CD4-positive, alpha-beta T cell treated with Interleukin-15 for 4 hours (primary cell): ENCODE measurements around the gene VPS13D.
"Not testable (repeated sequence)": the region's sequence is repeated elsewhere in the genome, so short reads cannot be mapped to it uniquely, and the experiment has no call there.

Source experiments
- DNase-seq: peaks from one replicate; pipeline ENCODE4 v3.0.0-alpha.2; 2020; ENCODE audit warnings: low spot score

Gene VPS13D

DNA sequence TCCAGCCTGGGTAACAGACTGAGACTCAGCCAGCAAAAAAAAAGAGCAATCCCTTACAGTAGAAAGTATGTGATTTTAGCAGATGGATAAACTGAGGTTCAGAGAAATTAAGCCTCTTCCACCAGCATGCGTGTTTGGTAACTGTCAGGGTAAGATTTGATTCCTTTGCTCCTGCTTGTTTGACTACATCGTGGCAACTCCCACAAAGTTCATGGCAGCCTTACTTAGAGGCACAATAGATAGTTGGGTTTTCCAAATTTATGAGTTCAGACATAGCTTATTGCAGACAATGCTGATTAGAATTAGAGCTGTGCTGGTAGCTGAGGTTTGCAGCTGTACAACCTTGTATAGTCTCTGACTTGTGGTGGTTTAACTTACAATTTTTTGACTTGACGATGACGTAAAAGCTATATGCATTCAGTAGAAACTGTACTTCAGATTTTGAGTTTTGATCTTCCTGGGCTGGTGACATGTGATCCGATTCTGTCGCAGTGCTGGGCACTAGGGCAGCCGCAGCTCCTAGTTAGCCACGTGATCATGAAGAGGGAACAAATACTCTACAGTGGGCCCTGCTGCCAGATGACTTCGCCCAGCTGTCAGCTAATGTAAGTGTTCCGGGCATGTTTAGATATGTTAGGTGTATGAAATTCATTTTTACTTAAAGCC is 220.4 kb downstream of the VPS13D start:
- no peak for DNase-seq

DNA sequence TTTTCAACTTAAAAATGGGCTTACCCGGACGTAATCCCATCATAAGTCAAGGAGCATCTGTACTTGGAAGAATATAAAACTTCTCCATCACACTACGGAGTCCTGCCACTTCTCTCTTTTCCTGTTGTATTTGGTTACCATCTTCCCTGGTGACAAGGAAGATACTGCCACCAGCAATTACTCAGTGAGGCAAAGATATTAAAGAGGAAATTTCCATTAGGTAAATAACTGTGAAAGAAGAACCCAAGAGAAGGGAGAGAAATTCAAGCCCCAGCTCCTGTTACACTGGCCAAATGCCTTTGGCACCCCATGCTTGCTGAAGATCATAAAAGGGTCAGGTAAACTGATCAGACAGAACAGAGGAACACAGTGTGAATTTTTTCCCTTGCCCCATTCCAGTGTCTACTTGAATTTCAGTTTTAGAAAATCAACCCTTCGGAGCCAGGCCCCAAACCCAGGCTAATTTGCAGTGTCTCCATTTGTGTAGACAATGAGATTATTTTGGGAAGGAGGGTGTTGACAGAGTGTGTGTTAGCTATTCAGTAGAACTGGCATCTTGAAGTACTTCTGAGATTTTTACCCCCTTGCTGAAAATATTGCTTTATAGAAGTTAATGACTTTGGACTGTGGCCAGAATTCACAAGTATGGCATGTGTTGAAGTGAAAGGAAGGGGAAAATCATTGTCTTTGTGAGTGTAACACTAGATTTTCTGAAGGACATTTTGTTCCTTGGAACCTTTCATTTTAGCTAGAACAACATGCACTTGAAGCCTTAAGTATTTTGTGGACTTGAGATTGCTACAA is 221.1 kb downstream of the VPS13D start:
- no peak for DNase-seq

DNA sequence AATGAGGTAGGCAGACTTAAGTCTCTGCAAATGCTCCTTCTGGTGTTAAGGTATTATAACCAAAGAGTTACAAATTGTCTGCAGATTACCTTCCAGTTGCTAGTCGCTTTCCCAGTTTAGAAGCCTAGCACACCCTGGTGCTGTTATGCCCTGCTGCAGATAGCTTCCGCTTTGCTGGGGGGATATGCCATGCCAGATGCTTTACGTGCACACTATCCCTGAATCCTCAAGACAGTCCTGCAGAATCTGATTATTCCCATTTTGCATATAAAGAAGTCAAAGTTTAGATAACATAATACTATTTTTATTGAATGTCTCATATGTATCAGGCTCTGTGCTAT is 221.7 kb downstream of the VPS13D start:
- DNase-seq = no peak

DNA sequence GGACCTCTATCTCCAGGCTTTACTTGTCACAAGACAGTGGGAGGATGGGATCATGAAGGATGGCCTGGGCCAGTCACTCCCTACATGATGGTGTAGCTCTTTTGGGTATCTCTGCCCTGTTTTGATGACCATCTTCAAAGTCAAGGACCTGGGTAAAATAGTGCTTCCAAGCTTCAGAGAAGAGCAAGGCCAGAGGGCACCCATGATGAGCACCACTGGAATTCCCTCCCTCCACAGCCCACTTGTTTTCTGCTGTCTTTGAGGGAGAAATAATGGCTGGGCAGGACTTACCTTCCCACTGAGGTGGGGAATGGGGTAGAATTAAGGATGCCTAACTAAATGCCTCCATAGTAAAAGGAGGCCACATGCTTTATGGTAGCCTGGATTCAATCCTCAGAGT is 222.4 kb downstream of the VPS13D start:
- DNase-seq = no peak

DNA sequence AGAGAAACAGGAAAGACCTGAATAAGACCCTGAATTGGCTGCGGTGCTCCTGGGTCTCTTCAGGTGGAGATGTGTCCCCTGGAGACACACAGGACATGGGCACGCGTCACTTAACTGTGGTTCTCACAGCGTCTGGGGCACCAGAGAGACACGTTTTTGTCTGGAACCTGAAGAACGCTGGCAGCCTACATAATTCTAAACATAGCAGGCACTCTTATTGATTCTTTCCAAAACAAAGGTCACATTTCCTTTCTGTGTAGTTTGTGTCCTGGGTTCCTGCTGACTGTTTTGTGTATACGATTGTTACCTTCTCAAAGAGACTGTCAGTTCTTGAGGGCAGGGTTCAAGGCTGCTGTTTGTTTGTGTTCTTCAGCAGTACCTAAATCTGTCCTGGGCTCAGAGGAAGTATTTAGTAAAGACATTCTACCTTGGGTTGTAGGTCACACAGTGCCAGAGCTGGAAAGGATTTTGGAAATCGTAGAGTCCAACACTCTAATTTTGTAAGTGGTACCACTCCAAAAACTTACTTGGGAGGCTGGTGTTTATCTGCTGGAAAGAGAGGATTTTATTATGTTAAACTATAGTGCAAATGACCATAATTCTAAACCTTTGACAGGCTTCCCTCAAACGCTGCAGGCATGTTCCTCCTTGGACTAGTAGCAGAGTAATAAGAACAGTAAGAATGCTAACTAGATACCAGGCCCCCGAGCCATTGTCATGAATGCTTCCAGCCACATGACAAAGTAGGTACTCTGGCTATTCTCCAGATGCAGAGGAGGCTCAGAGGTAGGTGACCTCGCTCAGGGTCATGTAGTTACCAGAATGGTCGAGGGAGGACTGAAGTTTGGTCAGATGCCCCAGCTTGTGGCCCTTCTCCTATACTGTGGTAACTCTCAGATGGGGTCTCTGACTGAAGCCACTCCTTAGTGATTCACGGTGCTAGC is 223.8 kb downstream of the VPS13D start:
- DNase-seq = peak; percentile 35

DNA sequence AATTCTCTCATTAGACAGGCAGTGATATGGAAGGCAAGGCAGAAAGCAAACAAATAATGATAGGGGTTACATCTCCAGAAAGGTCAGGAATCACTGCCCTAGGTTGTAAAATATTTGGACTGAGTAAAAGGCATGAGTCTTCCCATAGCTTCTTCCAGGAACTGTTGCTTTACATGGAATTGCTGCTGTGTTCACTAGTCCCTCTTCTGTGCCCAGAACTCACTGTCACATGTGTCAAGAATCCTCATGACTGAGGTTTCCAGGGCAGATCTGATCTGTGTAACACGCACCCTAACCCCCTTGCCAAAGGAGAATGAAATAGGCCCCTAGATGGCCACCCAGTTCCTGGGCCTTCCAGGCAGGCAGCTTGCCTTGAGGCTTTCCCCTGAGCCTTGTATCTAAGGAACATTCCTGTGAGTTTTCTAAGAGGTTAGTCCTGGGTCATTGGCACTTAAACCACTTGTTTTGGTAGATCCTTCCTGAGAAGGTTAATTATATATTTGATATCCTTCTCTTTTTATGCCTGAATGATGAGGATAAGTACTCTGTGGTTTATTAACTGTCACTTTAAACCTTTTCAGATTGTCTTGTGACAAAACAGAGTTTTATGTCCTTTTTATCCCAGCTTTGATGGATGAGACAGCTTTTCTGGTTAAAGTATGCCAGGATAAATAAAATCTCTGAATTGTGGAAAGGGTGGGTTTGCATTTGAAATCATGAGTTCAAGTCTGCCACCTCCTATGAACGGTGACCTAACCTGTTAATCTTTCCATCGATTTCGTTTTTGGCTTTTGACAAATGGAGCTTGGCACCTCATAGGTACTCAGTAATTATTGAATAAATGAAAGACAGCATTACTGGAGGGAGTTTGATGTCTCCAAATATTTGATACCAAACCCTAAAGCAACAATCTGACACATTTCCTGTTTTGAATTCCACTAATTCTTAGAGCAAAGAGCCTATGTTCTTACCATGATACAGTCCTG is 224.9 kb downstream of the VPS13D start:
- DNase-seq = no peak

DNA sequence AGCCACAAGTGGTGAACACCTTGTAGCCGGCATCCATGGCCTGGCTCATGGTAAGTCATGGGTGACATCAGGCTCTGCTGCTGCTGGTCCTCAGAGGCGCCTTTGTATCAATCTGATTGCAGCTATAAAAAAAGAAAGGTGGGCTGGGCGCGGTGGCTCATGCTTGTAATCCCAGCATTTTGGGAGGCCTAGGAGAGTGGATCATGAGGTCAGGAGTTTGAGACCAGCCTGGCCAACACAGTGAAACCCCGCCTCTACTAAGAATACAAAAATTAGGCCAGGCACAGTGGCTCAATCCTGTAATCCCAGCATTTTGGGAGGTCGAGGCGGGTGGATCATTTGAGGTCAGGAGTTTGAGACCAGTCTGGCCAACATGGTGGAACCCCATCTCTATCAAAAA is 226.3 kb downstream of the VPS13D start:
- DNase-seq = not testable (repeated sequence)

DNA sequence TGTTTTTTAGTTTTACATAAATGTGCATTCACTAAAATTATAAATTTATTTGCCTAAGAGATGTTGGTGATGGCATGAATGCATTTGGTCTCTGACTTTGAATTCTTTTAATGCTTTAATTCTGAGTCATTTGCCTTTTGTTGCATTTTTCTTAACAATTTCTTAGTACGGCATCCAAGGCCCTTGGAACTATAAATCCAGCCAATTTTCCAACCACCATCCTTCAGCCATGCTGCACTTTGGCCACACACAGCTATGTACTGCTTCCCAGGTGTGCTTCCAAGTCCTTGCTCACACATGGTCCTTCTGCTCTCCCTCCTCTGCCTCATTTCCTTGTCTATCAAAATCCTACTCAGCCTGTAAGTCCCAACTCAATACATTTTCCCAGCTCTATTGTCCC is 227.1 kb downstream of the VPS13D start:
- DNase-seq = no peak

DNA sequence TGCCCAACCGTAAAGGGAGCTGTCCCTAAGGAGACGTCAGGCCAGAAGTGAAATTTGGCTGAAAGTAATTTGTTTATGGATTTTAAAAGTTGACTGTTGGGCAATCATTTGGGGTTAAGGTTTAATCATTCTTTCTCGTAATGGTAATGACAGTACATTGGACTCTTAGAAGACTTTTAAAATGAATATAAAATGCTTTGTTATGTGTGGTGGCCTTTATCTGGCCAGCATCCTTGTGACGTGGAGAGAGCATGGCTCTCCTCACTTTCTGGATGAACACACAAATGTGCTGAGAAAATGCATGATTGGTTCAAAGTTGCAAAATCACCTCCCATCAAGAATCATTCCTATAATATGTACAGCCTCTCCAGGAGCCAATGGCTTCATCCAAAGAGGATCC is 227.9 kb downstream of the VPS13D start:
- no peak for DNase-seq

DNA sequence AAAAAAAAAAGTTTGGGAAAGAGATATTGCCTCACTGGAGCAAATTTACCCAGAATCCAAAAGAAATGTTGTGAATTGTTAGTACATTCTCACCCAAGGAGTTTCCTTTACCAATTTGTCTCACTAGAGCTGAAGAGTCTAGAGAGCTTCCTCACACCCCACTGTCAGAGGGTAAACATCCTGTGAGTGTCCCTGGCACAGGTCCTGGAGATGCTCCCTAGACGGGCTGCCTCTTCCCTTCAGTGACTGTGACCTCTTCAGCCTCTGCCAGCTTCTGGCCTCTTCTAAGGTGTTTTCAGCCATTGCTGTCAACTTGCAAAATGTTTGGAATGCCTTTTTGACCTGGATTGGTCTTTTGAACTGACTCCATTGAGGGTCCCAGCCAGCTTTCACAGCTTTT is 228.7 kb downstream of the VPS13D start:
- no peak for DNase-seq

DNA sequence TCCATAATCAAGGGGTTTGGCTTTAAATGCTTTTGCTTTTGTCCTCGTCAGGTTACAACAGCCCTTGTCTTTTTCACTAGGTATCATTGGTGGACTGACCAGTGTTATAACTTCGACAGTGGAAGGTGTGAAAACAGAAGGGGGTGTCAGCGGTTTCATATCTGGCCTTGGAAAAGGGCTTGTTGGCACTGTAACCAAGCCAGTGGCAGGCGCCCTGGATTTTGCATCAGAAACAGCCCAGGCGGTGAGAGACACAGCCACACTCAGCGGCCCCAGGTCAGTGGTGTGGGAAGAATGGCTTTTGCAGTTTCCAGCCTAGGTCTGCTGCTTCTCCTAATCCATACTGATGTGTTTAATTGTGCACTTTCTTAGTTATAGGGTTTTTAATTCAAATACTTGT is 230.3 kb downstream of the VPS13D start:
- no peak for DNase-seq

DNA sequence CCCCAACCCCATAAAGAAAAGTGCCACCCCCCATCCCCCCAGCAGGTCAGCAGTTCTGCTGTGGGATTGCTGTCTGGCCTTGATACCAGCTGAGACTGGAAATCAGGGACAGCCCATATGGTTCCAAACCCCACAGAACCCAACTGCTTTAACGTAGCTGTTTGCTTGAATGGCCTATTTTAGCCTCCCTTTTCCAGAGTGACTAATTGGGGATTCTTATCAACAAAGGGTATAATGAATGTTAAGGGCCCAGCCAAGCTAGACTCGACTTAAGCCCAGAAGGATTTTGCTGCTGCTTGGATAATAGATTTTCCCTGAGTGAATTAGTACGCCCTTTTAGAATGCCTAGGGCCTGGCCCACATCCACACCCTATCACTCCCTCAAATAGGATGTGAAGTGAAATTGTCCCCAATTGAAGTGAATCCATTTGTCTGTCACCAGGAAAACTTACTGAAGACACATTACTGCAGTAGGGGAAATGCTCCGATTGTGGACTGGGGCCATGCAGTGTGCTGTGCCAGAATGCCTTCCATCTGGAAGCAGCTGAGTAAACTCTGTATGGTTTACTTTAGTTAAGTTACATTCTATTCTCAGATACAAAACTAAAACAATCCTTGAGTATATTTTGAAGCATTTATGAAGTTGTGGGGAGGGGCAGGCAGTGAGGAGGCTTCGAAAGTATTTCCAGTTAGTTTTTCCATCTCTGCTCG is 231.2 kb downstream of the VPS13D start:
- DNase-seq = no peak

DNA sequence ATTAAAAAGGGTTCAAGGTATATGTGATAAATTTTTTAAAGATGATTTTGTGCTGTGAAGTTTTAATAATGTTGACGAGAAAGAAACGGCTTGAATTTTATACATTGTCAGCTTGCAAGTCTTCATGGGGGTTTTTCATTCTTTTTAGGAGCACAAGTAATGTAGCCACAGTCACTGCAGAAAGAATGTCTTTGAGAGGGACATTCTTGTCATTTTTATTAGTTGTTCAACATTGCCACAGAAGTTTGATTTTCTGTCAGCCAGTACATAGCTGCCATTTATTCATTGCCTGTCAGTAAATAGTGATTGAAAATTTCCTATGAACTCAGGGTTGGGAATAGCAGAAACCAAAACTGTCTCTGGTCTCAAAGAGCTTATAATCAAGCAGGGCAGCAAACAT is 231.9 kb downstream of the VPS13D start:
- no peak for DNase-seq

DNA sequence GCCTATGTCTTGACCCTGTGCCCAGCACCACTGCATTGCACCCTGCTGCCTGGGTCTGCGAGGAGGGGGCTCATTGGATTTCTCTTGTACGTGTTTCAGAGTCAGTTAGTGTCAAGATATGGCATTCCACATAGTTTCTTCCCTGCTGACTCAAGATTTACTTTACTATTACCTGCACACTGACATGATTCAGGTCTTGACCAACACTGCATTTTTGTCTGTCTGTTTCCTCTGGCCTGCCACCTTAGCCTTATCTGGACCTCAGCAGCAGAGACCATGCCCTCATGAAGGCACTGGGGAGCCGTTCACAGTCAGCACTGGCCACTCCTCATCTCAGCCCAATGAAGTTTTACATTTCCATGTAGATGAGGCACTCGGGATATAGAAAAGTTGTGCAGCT is 232.8 kb downstream of the VPS13D start:
- DNase-seq = no peak

DNA sequence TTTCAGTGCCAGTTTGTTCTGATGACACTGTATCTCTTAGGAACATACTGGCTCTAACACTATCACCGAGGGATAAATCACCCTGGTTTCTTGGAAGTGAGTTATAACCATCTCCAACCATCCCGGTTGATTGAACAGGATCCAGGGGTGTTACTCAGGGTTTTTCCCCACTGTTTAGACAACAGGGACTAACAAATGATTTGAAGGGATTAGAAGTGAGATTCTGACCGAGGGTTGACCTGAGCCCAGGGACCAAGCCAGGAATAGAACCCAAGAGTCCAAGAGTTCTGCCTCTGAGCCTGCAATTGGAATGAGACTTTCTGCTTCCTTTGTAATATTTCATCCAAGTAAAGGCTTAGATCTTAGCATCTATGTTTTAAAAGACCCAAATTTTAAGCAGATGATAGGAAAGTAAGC is 234.2 kb downstream of the VPS13D start:
- no peak for DNase-seq

DNA sequence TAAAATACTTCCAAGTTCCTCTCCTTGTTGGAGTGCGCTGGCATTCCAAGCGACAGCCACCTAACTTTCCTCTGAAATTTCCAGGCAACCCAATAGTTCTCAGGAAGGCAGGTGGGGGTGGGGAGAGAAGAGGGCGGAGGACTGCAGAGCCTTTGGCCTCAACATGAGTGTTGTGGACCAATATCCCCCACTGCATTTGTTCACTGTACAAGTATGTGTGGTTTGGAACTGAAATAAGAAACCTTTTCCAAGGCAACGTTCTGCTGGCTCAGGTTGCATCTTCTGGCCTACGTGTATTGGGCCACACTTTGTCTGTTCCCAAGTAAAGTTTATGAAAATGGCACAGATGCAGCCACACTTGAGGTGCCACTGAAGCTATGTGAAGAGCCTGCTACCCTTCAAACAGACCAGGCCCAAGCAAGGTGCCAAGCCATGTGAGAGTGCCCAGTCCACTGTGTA is 234.8 kb downstream of the VPS13D start:
- DNase-seq = no peak

DNA sequence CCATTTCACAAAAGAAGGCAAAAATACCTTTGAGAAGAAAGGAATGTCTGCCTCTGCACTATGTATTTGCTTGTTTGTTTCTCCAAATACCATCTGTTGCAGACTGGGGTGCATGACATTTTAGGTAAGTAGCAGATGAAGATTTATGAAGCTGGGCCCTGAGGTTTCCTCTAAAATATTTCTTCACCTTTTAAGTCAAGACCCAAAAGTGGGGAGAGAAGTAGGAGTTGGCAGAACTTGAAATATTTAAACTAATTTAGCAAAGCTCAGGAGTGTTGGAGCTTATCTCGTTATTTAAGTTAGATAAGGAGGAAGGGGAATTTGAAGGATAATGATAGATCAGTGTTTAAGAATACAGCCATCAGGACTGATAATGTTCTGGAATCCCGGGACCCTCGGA is 235.3 kb downstream of the VPS13D start:
- DNase-seq = no peak

DNA sequence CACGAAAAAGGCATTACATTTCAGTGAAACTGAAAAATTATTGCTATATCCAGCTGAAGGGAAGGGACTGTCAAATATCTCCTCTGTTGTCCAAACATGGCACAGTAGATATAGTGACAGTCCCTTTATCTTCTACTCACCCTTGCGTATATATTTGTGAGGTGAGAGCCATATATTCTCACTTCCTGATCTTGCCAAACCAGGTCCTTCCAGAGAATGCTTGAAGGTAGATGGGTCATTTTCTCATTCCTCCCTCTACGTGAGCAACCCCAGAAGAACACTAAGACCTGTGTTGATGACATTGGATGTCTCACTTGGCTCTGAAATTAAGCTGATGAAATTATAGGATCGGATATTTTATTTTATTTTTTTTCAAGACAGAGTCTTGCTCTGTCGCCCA is 237.0 kb downstream of the VPS13D start:
- DNase-seq = no peak

DNA sequence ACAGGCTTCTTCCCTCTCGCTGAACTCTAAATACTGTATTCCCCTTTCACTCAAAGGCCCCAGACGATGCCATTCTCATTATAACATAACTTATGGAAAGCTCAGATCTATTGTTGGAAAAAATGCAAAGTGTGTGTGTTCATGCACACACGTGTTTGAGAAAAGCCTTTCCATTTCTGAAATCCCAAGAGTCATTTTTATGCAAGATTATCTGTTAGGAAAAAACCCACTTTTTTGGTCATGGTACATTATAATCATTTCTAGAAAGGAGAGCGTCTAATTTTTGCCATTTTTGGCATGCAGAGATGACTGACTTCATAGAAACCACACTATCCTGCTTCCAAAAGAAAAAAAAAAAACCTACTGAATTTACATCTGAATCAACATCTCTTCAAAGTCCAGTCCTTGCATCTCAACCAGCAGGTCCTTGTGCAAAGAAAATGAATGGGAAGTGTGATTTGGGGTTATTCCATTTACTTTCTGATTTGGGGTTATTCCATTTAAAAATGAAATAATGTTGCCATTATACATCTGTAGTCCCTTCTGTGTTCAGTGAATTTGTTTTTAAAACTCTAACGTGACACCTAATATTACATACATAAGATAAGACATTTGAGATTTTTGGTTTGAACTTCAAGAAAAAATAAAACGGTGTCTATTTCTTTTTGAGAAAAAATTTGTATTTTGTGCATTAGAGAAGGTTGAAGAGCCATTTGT is 237.9 kb downstream of the VPS13D start:
- DNase-seq = no peak

DNA sequence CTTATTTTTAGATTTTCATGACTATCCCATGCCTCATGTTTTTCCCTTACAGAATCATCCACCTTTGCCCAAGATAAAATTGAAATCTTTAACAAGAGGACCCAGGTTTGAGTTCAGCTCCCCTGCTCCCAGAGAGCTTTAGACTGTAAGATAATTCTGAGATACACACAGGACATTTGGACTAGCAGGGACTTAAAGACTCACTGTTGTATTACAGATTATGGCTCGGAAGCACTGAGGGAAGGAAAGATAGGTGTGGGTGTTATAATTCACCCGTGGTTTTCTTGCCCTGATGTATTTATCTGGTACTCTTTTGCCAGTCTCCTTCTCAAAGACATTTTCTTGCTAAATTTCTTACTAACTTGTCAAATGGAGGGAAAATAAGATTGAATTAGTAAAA is 238.5 kb downstream of the VPS13D start:
- DNase-seq = no peak
